HG03103 (cell line): ENCODE measurements around the gene GABBR2.

ENCODE experiments used
- ATAC-seq: cut with Tn5 transposase; IDR thresholded peaks from one replicate; pipeline ENCODE4 v1.9.1; 2021; ENCODE audit warnings: low read depth; ENCODE audit not compliant: unreplicated experiment

GABBR2 gene

DNA sequence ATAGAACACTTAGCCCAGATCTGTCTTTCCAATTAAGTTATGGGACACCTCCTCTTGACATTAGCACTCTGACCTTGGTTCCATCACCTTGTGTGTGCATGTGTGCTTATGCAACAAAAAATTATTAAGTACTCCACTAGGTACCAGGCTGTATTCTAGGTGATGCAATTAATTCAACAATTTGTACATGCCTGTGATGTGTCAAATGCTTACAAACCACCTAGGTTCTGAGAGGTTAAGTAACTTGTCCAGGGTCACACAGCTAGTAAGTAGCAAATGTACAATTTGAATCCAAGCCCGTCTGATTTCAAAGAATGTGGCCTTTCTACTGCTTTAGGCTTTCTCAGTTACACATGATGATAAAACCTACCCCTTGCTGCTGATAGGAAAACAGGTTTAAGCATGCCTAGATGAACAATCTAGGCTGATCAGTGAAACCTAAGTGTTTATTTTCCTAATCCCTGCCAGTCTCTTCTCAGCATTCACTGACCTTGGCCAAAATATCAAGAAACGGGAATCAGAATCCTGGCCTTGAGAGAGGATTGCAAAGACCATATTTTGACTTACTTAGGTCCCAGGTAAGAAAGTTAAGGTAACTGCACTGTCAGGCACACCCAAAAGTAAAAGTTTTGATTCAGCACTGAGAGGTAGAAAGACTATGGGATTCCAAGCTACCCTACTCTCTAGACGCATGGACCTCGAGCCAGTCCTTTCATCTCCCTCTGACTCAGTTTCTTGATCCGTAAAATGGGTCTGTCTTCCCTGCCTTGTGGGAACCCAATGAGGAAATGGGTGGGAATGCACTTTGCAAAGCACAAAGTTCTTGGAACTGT, 454.3 kb downstream of the GABBR2 start:
- no peak for ATAC-seq

DNA sequence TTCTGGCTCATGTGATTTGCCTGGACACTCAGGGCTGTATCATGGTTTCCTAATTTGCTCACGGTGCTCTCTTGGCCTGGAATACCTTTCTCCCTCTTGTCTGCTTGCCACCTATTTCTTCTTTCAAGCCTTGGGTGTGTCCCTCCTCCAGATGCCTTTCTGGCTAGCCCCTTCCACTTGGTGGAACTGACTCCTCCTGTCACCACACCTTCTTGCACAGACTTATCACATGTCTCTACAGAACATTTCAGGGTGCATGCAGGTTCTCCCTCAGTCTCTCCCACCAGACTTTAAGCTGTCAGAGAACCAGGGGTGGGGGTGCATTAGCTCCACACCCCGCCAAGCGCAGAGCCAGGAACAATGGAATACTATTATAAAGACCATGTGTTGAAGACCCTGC, 455.2 kb downstream of the GABBR2 start:
- no peak for ATAC-seq

DNA sequence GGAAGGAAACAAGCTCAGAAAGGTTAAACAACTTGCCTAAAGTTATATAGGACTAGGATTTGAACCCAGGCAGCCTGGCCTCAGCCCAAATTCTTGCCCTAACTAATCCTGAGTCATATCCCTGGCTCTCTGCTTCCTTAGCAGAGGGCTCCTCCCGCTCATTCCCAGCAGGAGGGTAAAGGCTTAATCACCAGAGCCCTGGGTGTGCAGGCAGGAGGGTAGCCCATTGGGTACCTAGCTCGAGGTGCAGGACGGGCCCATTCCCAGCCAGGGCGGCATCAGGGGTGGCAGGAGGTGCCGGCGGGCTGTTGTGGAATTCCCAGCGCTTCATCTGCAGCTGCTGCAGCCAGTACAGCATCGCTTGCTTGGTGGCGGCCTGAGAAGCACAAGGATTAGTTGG, 457.2 kb downstream of the GABBR2 start:
- ATAC-seq: no peak

DNA sequence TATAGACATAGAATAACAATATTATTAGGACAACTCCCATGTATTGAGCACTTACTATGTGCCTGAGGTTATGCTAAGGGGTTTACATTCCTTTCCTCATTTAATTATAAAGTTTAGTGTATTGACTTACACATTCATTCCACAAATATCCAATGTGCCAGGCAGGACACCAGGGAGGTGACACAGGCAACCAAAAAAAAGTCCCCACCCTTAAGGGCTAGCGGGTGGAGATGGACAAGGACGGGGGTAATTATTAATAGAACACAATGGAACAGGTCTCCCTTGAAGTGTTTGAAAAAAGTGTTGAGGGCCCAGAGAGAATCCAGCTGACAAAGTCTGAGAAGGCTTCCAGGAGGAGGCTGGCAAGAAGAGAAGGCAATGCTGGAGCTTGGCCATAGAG, 459.0 kb downstream of the GABBR2 start:
- ATAC-seq: no peak

DNA sequence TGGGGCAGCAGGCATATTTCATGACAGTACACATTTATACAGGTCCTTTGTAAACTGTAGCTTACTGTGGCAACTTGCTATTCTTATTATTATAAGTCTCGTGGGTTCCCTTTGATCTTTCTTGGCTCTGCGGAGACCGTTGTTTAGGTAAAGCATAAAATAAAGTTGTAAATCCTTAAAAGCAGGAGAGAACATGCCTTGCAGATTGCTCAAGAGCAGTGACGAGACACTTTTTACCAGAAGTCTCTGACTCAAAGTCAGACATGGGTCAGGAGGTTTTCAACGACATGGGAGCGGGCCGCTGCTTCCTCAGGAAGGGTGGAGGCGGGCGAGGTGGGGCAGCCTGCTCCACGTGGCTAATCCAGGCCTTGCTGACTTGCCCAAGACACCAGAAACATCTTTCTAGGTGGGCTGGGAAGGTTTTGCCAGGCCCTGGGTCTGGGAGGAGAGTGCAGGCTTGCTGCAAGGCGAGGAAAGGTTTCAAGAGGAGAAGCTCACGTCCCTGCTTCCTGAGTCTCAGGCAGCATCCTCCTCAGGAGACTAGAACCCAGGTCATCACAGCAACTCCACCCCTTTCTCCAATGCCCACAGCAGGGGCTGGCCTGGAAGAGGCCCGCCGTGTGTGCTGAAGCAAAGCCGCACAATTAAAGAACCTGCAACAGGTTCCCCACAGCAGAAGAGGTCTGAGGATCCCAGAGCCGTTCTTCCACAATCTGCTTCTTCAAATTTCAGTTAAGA, 459.8 kb downstream of the GABBR2 start:
- no peak for ATAC-seq

DNA sequence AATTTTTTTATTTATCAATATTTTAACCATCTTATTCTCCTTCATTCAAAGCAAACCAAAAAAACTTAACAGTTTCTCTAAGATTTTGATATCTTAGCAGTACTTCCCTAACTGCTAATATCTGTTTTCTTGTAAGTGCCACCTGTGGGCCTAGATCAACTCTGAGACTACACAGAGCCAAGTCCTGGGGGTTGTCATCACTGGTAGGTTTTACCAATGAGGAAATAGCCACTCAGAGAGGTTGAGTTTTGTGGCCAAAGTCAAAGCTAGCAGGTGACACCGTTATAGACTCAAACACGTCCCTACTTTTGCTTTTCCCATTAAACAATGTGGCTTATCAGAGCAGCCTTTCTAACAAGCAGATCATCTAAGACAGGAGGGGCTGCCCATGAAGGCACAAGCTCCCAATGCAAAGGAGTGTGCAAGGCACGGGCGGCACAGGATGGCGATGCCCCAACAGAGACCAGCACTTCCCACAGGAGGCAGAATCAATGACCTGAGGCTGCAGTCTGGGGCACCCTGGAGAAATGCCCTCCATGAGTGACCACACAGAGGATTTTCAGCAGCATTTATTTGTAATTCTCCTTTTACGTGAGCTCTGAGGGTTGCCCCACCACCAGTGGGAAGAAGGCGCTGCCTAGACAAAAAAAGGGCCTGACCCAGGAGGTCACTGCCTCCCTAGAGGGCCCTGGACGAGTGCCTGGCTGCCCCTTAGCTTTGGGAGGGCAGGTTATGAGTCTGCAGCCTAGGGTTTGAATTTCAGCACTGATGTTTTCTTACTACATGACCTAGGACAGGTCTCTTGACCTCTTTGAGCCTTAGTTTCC, 460.7 kb downstream of the GABBR2 start:
- ATAC-seq: no peak

DNA sequence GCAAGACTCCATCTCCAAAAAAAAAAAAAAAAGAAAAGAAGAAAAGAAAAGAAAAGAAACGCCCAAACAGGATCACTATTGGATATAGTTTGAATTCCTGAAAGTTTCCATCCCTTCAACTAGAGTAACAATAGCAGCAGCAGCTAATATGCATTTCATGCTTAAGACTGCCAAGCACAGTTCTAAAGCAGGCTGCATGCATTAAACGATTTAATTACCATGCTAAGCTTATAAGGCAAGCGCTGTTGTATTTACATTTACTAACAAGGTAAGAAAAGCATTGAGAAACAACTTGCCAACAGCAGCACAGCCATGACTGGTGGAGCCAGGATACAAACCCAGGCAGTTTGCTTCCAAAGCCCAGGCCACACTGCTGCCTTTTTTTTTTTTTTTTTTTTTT, 466.3 kb downstream of the GABBR2 start:
- ATAC-seq: no peak

DNA sequence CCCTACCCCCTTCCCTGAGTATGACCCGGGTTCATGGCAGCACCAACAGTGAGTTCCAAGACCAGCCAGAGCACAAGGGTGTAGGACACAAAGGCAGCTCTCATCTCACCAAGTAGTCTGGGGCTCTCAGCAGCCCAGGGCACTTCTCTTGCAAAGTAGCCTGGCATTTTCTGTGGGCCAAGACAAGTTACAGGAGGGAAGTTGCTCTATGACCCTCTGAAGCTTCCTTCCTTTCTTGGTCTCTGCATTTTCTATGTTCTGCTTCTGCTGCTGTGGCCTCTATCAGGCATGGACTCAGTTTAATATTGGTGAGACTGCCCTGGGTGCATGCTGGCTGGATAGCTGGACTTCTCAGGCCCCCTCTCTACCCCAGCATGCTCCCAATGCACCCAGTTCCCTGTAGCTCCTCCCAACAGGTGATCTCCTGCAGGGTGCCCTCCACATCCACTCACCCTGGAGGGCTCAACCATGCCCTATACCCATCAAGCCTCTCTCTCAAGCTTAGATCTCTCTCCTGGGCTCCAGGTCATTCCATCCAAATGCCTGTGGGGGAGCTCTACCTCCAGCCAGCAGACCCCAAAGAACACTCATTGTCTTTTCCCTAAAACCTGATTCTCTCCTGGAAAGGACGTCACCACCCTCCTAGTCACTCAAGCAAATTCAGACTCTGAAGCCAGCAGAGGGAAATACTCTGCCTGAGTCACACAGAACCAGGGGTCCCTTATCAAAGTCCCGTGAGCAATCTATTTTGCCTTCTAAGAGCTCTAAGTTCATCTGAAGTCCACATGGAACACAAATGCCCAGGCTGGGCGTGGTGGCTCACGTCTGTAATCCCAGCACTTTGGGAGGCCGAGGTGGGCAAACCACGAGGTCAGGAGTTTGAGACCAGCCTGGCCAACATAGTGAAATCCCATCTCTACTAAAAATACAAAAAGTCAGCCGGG, 467.1 kb downstream of the GABBR2 start:
- ATAC-seq: no peak

DNA sequence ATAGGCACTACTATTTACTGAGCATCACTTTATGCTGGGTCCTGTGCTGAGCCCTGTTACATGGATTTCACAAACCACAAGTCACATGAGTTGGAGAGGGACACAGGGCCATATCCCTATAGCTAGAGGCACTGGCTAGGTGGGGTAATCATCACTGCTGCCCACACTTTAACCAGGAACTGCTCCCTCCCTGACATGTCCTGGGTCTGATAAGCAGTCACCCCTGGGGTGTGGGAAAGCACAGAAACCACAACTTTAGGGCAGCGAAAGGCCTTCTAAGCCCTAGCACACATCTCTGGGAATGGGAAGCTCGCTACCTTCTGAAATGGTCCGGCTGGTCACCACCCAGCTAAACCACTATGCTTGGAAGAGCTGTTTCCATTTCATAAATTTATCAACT, 468.3 kb downstream of the GABBR2 start:
- ATAC-seq: no peak
